Muscle layer of duodenum (tissue), 2 donors: ENCODE measurements around the gene RHBDL1.

Experiments used
- H3K27ac ChIP-seq: one replicate; pipeline ENCODE4 v1.7.0; 2013; ENCODE audit warnings: mild to moderate bottlenecking, low read length
- H3K27me3 ChIP-seq: one replicate; pipeline ENCODE4 v1.7.0; 2013; ENCODE audit warnings: low read depth, mild to moderate bottlenecking, control low read depth, low read length
- H3K36me3 ChIP-seq, 2 donors: one replicate each; pipeline ENCODE4 v1.7.0; 2013; ENCODE audit warnings: low read length in 2 of 2, control low read depth in 1 of 2, mild to moderate bottlenecking in 1 of 2; ENCODE audit not compliant: insufficient read depth in 2 of 2, control insufficient read depth in 1 of 2
- H3K4me1 ChIP-seq, 2 donors: one replicate each; pipeline ENCODE4 v1.7.0; 2013; ENCODE audit warnings: low read length in 2 of 2, mild to moderate bottlenecking in 2 of 2, control low read depth in 1 of 2, moderate library complexity in 1 of 2; ENCODE audit not compliant: insufficient read depth in 2 of 2, control insufficient read depth in 1 of 2
- H3K4me3 ChIP-seq, 2 donors: one replicate each; pipeline ENCODE4 v1.7.0; 2013; ENCODE audit warnings: low read length in 2 of 2, low read depth in 1 of 2, mild to moderate bottlenecking in 1 of 2
- H3K9me3 ChIP-seq, 2 donors: one replicate each; pipeline ENCODE4 v1.7.0; 2013; ENCODE audit warnings: low read length in 2 of 2, control low read depth in 1 of 2, mild to moderate bottlenecking in 1 of 2; ENCODE audit not compliant: control insufficient read depth in 1 of 2
- donor health status: healthy.

Gene RHBDL1

DNA sequence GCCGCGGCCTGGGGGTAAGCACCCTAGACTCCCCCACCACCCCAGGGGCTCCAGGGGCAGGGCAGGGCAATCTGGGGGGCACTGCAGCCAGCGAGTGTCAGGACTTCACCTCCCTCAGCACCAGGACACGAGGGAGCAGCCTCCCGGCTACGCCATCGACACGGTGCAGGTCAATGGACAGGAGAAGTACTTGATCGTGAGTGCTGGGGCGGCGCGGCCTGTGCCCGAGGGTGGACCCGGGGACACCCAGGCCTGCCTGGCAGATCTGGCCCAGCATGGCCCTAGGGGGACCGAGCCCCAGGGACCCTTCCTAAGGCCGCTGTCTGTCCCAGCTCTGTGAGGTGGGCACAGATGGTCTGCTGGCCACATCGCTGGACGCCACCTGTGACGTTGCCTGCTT is 3.1 kb upstream of the RHBDL1 start:
- H3K4me1 ChIP-seq, result peaks cover 3 to 28% of the 10 kb centered on the region in 2 donors
- H3K36me3 ChIP-seq, result peaks cover 4 to 47% of the 10 kb centered on the region in 2 donors
- no peak overlapping the region for H3K27ac ChIP-seq
- no peak overlapping the region for H3K4me3 ChIP-seq
- H3K9me3 ChIP-seq, result no peaks in the 10 kb centered on the region
- H3K27me3 ChIP-seq, result no peaks in the 10 kb centered on the region

DNA sequence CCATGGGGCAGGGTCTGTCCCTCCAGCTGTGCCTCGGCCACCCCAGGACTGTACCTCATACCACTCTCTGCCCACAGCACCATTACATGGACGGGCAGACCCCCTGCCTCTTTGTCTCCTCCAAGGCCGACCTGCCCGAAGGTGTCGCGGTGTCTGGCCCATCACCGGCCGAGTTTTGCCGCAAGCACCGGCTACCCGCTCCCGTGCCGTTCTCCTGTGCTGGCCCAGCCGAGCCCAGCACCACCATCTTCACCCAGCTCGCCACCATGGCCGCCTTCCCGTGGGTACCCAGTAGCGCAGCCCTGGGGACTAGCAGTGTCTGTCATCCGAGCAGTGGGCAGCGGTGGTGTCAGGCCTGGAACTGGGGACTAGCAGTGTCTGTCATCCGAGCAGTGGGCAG is 2.6 kb upstream of the RHBDL1 start:
- H3K27ac ChIP-seq, result no peak overlapping the region
- H3K4me3 ChIP-seq, result no peak overlapping the region
- peaks cover 3 to 25% of the 10 kb centered on the region in 2 donors for H3K4me1 ChIP-seq
- H3K9me3 ChIP-seq, result no peaks in the 10 kb centered on the region
- no peaks in the 10 kb centered on the region for H3K27me3 ChIP-seq
- peaks cover 4 to 47% of the 10 kb centered on the region in 2 donors for H3K36me3 ChIP-seq

GRCh38 chr16:673399-673991 is 2.0 kb upstream of the RHBDL1 start:
- Histone ChIP-seq H3K4me1 (peaks cover 3 to 23% of the 10 kb centered on the region in 2 donors), H3K36me3 (peaks cover 4 to 47% of the 10 kb centered on the region in 2 donors), H3K9me3 (no peaks in the 10 kb centered on the region), H3K4me3 (no peak overlapping the region), H3K27ac (no peak overlapping the region), H3K27me3 (no peaks in the 10 kb centered on the region)

DNA sequence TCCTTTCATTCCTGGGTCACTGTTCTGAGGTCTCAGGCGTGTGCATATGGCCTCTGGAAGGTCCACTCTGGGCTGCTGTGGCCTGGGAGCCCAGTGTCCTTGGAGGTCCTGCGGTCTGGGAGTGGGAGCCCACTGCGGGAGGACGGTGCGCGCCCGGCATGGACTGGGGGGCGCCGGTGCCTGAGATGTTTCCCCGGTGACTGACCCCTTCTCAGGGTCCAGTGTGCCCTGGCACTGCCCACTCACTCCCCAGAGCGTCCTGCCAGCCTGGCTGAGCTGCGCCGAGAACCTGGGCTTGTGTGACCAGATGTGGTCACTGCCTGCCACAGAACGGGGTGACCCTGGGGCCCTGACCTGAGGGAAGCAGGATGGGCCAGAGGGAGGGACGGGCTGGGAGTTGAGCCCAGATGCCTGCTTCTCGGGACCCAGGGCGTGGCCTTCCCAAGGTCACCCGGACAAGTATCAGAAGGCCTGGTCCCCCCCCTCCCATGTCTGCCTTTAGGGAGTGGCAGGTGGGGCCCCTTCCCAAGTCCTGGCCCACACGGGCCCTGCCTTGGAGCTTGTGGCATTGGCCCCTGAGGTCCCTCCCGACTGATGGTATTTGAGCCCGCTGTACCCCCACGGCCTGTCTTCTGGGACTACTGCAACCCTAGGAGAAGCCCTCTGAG is 1.1 kb upstream of the RHBDL1 start:
- no peaks in the 10 kb centered on the region for H3K27me3 ChIP-seq
- no peak overlapping the region for H3K27ac ChIP-seq

GRCh38 chr16:675884-676564 is 553 bp downstream of the RHBDL1 start:
- H3K4me1 ChIP-seq, result peaks cover 0 to 21% of the 10 kb centered on the region in 2 donors
- no peaks in the 10 kb centered on the region for H3K27me3 ChIP-seq
- H3K27ac ChIP-seq, result no peak overlapping the region
- no peaks in the 10 kb centered on the region for H3K9me3 ChIP-seq
- H3K36me3 ChIP-seq, result peaks cover 4 to 30% of the 10 kb centered on the region in 2 donors
- H3K4me3 ChIP-seq, result no peak overlapping the region

More for the DNA sequence above, 1.1 kb upstream of the RHBDL1 start:
- Histone ChIP-seq H3K36me3 (peaks cover 4 to 47% of the 10 kb centered on the region in 2 donors), H3K4me3 (no peak overlapping the region), H3K4me1 (peaks cover 0 to 19% of the 10 kb centered on the region in 2 donors), H3K9me3 (no peaks in the 10 kb centered on the region)

- Histone ChIP-seq H3K4me1 (peaks cover 5 to 26% of the 10 kb centered on the region in 2 donors), H3K9me3 (no peaks in the 10 kb centered on the region), H3K36me3 (peaks cover 4 to 27% of the 10 kb centered on the region in 2 donors), H3K27me3 (no peaks in the 10 kb centered on the region), H3K27ac (no peak overlapping the region), H3K4me3 (no peak overlapping the region)
Measured at GRCh38 chr16:676565-676902, 1.1 kb downstream of the RHBDL1 start.

DNA sequence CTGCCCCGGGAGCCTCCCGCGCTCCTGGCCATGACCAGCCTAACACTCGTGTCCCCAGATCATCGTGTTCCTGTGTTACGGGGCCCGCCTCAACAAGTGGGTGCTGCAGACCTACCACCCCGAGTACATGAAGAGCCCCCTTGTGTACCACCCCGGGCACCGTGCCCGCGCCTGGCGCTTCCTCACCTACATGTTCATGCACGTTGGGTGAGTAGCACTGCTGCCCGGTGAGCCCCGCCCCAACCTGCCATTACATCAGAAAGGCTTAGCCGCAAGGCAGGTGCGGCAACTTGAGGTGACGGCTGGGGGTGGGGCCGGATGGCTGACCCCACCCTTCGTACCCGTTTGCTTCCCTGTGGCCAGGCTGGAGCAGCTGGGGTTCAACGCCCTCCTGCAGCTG is 1.4 kb downstream of the RHBDL1 start:
- no peak overlapping the region for H3K4me3 ChIP-seq
- no peaks in the 10 kb centered on the region for H3K9me3 ChIP-seq
- H3K27ac ChIP-seq, result no peak overlapping the region
- peaks cover 7 to 30% of the 10 kb centered on the region in 2 donors for H3K4me1 ChIP-seq
- H3K36me3 ChIP-seq, result peaks cover 4 to 27% of the 10 kb centered on the region in 2 donors
- no peaks in the 10 kb centered on the region for H3K27me3 ChIP-seq

GRCh38 chr16:677316-678190 is 2.1 kb downstream of the RHBDL1 start:
- no peak overlapping the region for H3K27ac ChIP-seq
- no peak overlapping the region for H3K4me3 ChIP-seq
- no peaks in the 10 kb centered on the region for H3K9me3 ChIP-seq
- peaks cover 5 to 27% of the 10 kb centered on the region in 2 donors for H3K36me3 ChIP-seq
- peaks cover 7 to 37% of the 10 kb centered on the region in 2 donors for H3K4me1 ChIP-seq
- no peaks in the 10 kb centered on the region for H3K27me3 ChIP-seq

- Histone ChIP-seq H3K9me3 (no peaks in the 10 kb centered on the region), H3K4me1 (peaks cover 7 to 44% of the 10 kb centered on the region in 2 donors), H3K4me3 (no peak overlapping the region), H3K36me3 (peaks cover 5 to 24% of the 10 kb centered on the region in 2 donors), H3K27ac (no peak overlapping the region), H3K27me3 (no peaks in the 10 kb centered on the region)
Measured at GRCh38 chr16:678209-678857, 2.9 kb downstream of the RHBDL1 start.

DNA sequence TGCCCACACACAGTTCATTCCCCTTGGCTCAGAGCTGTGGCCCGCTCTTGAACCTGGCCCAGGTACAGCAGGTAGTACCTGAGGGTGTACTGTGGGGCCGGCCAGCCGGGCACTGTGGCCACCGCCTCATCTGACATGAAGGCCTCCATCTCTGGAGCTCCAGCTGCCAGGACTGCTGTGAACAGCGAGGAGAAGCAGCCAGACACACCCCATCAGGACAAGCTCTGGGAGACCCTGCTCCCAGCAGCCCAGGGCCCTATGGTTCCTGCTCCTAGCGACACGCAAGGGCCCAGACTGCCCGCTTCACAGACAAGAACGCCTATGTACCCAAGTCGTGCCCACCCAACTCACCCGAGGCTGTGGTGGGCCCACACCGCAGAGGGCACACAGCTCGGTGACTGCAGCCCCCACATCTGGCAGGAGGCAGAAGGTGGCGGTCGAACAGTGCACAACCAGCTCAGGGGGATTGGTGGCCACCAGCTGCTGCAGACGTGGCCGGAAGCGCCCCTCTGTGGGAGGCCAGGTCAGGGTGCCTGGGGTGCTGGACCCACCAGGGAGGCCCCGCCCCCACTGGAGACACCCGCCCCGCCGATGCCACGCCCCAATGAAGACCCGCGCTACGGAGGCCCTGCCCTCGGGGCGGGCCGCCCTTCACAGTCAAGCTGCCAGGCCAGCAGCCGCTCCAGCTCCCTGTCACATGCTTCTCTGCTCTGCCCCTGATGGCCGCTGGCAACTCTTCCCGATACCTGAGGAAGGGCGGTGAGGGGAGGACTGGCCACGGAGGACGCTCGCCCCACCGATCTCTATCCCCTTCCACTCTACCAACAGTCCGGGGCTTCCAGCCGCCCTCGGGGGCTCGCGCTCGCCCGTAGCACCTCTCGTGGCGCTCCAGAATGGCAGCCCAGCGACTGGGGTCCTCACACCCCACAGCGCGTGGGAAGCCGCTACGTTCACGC is 3.7 kb downstream of the RHBDL1 start:
- Histone ChIP-seq H3K36me3 (peaks cover 5 to 17% of the 10 kb centered on the region in 2 donors), H3K27ac (no peak overlapping the region), H3K9me3 (no peaks in the 10 kb centered on the region), H3K4me1 (peaks cover 7 to 50% of the 10 kb centered on the region in 2 donors), H3K27me3 (no peaks in the 10 kb centered on the region), H3K4me3 (peak overlapping the region; percentile 42 to 85)
